ENCODE data around the gene GNAL.
"Not testable (repeated sequence)": the region's sequence is repeated elsewhere in the genome, so short reads cannot be mapped to it uniquely, and the experiment has no call there.

GNAL gene

GRCh38 chr18:11854554-11854953 lies 165.5 kb downstream of the GNAL start:
- not testable (repeated sequence) for DNase-seq

- DNase-seq, result peak; percentile 97
Measured at GRCh38 chr18:11857177-11857887, 168.3 kb downstream of the GNAL start.

- no peak for DNase-seq
Measured at GRCh38 chr18:11859282-11859830, 170.3 kb downstream of the GNAL start.

GRCh38 chr18:11859903-11860407 lies 170.9 kb downstream of the GNAL start:
- DNase-seq, result peak; percentile 83

GRCh38 chr18:11860594-11861450 lies 171.8 kb downstream of the GNAL start:
- DNase-seq, result no peak

GRCh38 chr18:11861583-11862288 lies 172.7 kb downstream of the GNAL start:
- DNase-seq, result no peak

- no peak for DNase-seq
Measured at GRCh38 chr18:11862468-11863137, 173.5 kb downstream of the GNAL start.

- DNase-seq, result no peak
Measured at GRCh38 chr18:11864471-11864870, 175.4 kb downstream of the GNAL start.

GRCh38 chr18:11865071-11865470 lies 176.0 kb downstream of the GNAL start:
- no peak for DNase-seq

GRCh38 chr18:11866329-11866728 lies 177.3 kb downstream of the GNAL start:
- DNase-seq, result no peak

- DNase-seq, result no peak
Measured at GRCh38 chr18:11866764-11867163, 177.7 kb downstream of the GNAL start.

GRCh38 chr18:11868230-11868629 lies 179.2 kb downstream of the GNAL start:
- no peak for DNase-seq

- DNase-seq, result no peak
Measured at GRCh38 chr18:11871501-11871900, 182.4 kb downstream of the GNAL start.

- peak; percentile 24 for DNase-seq
Measured at GRCh38 chr18:11872479-11873136, 183.5 kb downstream of the GNAL start.

- DNase-seq, result no peak
Measured at GRCh38 chr18:11873670-11874340, 184.7 kb downstream of the GNAL start.

GRCh38 chr18:11874676-11875075 lies 185.6 kb downstream of the GNAL start:
- DNase-seq, result no peak

GRCh38 chr18:11877497-11878135 lies 188.6 kb downstream of the GNAL start:
- no peak for DNase-seq

GRCh38 chr18:11880586-11881304 lies 191.7 kb downstream of the GNAL start:
- no peak for DNase-seq

GRCh38 chr18:11882636-11883035 lies 193.6 kb downstream of the GNAL start:
- DNase-seq, result no peak

- no peak for DNase-seq
Measured at GRCh38 chr18:11883153-11883552, 194.1 kb downstream of the GNAL start.

Measured in kidney glomerular epithelial cell (primary cell).